Astrocyte (in vitro differentiated cells and primary cell): Measurements from ENCODE around the gene MCTP1. TPM values are rescaled to one million over a fixed set of nuclear protein-coding genes. Genes with fewer than 3 reads are reported as not detected.

Source experiments
- DNase-seq: peaks from one replicate; pipeline ENCODE4 v3.0.0-alpha.2; 2010; ENCODE audit warnings: low read depth
- FAIRE-seq: peaks from 2 replicates; lab custom pipeline; 2011; peaks lifted over from hg19 to GRCh38; lab: Jason Lieb, UNC
- H2AFZ ChIP-seq: 2 replicates; pipeline ENCODE4 v1.6.0; 2012; ENCODE audit warnings: low read depth, low read length, inconsistent platforms
- H3K27ac ChIP-seq: 2 replicates; pipeline ENCODE4 v1.5.1; 2011; ENCODE audit warnings: low read depth, low read length, inconsistent platforms
- H3K27me3 ChIP-seq: 2 replicates; pipeline ENCODE4 v1.6.0; 2011; ENCODE audit warnings: low read length, inconsistent platforms; ENCODE audit not compliant: insufficient read depth
- H3K36me3 ChIP-seq: 2 replicates; pipeline ENCODE4 v1.5.1; 2011; ENCODE audit warnings: low read length, inconsistent platforms; ENCODE audit not compliant: insufficient read depth
- H3K4me1 ChIP-seq: 2 replicates; pipeline ENCODE4 v1.5.1; 2011; ENCODE audit warnings: low read length, inconsistent platforms; ENCODE audit not compliant: insufficient read depth
- H3K4me2 ChIP-seq: 2 replicates; pipeline ENCODE4 v1.6.0; 2012; ENCODE audit warnings: low read length, inconsistent platforms
- H3K4me3 ChIP-seq: 2 replicates; pipeline ENCODE4 v1.5.1; 2011; ENCODE audit warnings: low read depth, mild to moderate bottlenecking, low read length, inconsistent platforms; ENCODE audit not compliant: insufficient read depth
- H3K79me2 ChIP-seq: 2 replicates; pipeline ENCODE4 v1.6.0; 2012; ENCODE audit warnings: mild to moderate bottlenecking, low read length, inconsistent platforms; ENCODE audit not compliant: insufficient read depth
- H3K9ac ChIP-seq: 2 replicates; pipeline ENCODE4 v1.6.0; 2012; ENCODE audit warnings: mild to moderate bottlenecking, low read length, inconsistent platforms
- H3K9me3 ChIP-seq: 2 replicates; pipeline ENCODE4 v1.5.1; 2012; ENCODE audit warnings: low read depth, mild to moderate bottlenecking, low read length, inconsistent platforms; ENCODE audit not compliant: insufficient read depth
- H4K20me1 ChIP-seq: 2 replicates; pipeline ENCODE4 v1.6.0; 2012; ENCODE audit warnings: low read length, inconsistent platforms; ENCODE audit not compliant: insufficient read depth
- H3K27ac Mint-ChIP-seq: one replicate; pipeline ENCODE4 v1.8.0; 2021; ENCODE audit warnings: mild to moderate bottlenecking, mixed read lengths; ENCODE audit not compliant: unreplicated experiment
- H3K27me3 Mint-ChIP-seq: one replicate; pipeline ENCODE4 v1.8.0; 2021; ENCODE audit warnings: low read depth, mixed read lengths; ENCODE audit not compliant: unreplicated experiment
- H3K36me3 Mint-ChIP-seq: one replicate; pipeline ENCODE4 v1.8.0; 2021; ENCODE audit warnings: low read depth, mixed read lengths; ENCODE audit not compliant: unreplicated experiment
- H3K4me1 Mint-ChIP-seq: one replicate; pipeline ENCODE4 v1.8.0; 2021; ENCODE audit warnings: low read depth, mixed read lengths; ENCODE audit not compliant: unreplicated experiment
- H3K4me3 Mint-ChIP-seq: one replicate; pipeline ENCODE4 v1.8.0; 2021; ENCODE audit warnings: mild to moderate bottlenecking, moderate library complexity, mixed read lengths; ENCODE audit not compliant: unreplicated experiment
- H3K9me3 Mint-ChIP-seq: one replicate; pipeline ENCODE4 v1.8.0; 2021; ENCODE audit warnings: mild to moderate bottlenecking, mixed read lengths; ENCODE audit not compliant: unreplicated experiment
- CTCF ChIP-seq: IDR thresholded peaks from 2 replicates; pipeline ENCODE4 v1.5.1; 2011; ENCODE audit warnings: low read depth, mild to moderate bottlenecking, inconsistent platforms, low read length, moderate library complexity; ENCODE audit not compliant: insufficient read depth
- EZH2 ChIP-seq: IDR thresholded peaks from 2 replicates; pipeline ENCODE4 v1.6.1; 2012; ENCODE audit warnings: mild to moderate bottlenecking, low read length, inconsistent platforms; ENCODE audit not compliant: insufficient read depth
- total RNA-seq: library from RNA; stranded (reverse); gene quantifications from 2 replicates; pipeline ENCODE4 v1.2.1, GENCODE V29; 2021

Gene MCTP1
- total RNA-seq, 1 donor from 2014 or later = 40.6 TPM

GRCh38 chr5:94658272-94658671 lies 626.6 kb downstream of the MCTP1 start:
- Histone ChIP-seq H3K4me3 (no peak overlapping the region), H3K9me3 (peaks cover 3% of the 10 kb centered on the region), H2AFZ (no peak overlapping the region), H3K79me2 (peaks cover 12% of the 10 kb centered on the region), H3K9ac (no peak overlapping the region), H3K27ac (no peak overlapping the region), H3K4me1 (no peaks in the 10 kb centered on the region), H3K36me3 (peaks cover 4% of the 10 kb centered on the region), H3K27me3 (no peaks in the 10 kb centered on the region), H3K4me2 (no peak overlapping the region), H4K20me1 (no peaks in the 10 kb centered on the region)
- DNase-seq (no peak), FAIRE-seq (no peak)
- Mint-ChIP-seq H3K36me3 (peaks cover 37% of the 10 kb centered on the region), H3K4me1 (no peaks in the 10 kb centered on the region), H3K27ac (no peak overlapping the region), H3K9me3 (peaks cover 27% of the 10 kb centered on the region), H3K27me3 (no peaks in the 10 kb centered on the region), H3K4me3 (no peak overlapping the region)
- TF ChIP-seq EZH2 (no peak), CTCF (no peak)

Other genes starting within 250 kb of the MCTP1 start
- gene FAM81B, start 106.3 kb upstream of the MCTP1 start, total RNA-seq = 0.52 and 0.67 TPM in 2 replicates